Heart right ventricle (tissue), 16 donors: ENCODE measurements around the gene LRP5. TPM values are rescaled to one million over a fixed set of nuclear protein-coding genes. Genes with fewer than 3 reads are reported as not detected.

Experiments
- ATAC-seq, 8 donors: fragments of 200-7000 bp; cut with Tn5 transposase; one replicate each; pipeline ENCODE4 v1.9.1; 2020; ENCODE audit warnings: mild to moderate bottlenecking in 8 of 8, moderate library complexity in 8 of 8, moderate number of reproducible peaks in 1 of 8
- DNase-seq, 2 donors: peaks; one replicate each; pipeline ENCODE4 v3.0.0-alpha.2; 2020
- H3K27ac ChIP-seq, 10 donors: fragments of 200-600 bp; sonication (generic) in 2 of 10; one replicate each; pipeline versions ENCODE4 v1.5.0 to v1.8.0; 2020 to 2022; ENCODE audit warnings: mild to moderate bottlenecking in 3 of 10
- H3K27me3 ChIP-seq, 7 donors: fragments of 200-600 bp; one replicate each; pipeline ENCODE4 v1.8.0; 2021 to 2022; ENCODE audit warnings: mild to moderate bottlenecking in 2 of 7
- H3K36me3 ChIP-seq, 9 donors: fragments of 200-600 bp; sonication (generic) in 1 of 9; one replicate each; pipeline versions ENCODE4 v1.5.0 to v1.8.0; 2020 to 2022; ENCODE audit warnings: mild to moderate bottlenecking in 2 of 9
- H3K4me1 ChIP-seq, 9 donors: fragments of 200-600 bp; sonication (generic) in 1 of 9; one replicate each; pipeline versions ENCODE4 v1.5.0 to v1.8.0; 2020 to 2022; ENCODE audit warnings: mild to moderate bottlenecking in 4 of 9
- H3K4me3 ChIP-seq, 10 donors: fragments of 200-600 bp; sonication (generic) in 2 of 10; one replicate each; pipeline versions ENCODE4 v1.5.0 to v1.8.0; 2020 to 2022; ENCODE audit warnings: mild to moderate bottlenecking in 7 of 10, moderate library complexity in 2 of 10
- H3K9me3 ChIP-seq, 11 donors: fragments of 200-600 bp in 10 of 11; sonication (generic) in 2 of 11; one replicate each; pipeline versions ENCODE4 v1.5.0 to v1.8.0; 2013 to 2022; ENCODE audit warnings: mild to moderate bottlenecking in 2 of 11, control low read depth in 1 of 11, moderate library complexity in 1 of 11
- CTCF ChIP-seq, 9 donors: fragments of 200-600 bp; sonication (generic) in 2 of 9; IDR thresholded peaks; one replicate each; pipeline versions ENCODE4 v1.5.0 to v1.8.0; 2021 to 2022; ENCODE audit warnings: antibody characterized with exemption in 9 of 9, mild to moderate bottlenecking in 5 of 9, moderate library complexity in 1 of 9
- WGBS, 2 donors: extraction: QIAGEN DNeasy Blood & Tissue Kit; methylation state at CpG; one replicate each; pipeline ENCODE4 v1.1.7; 2013; ENCODE audit warnings: inconsistent platforms in 1 of 2; 5-methylcytosine and 5-hydroxymethylcytosine counted together
- intact Hi-C, 10 donors: fragments of 100-400 bp; cut with DNase I; formaldehyde crosslinking; loops; one replicate each; pipeline versions ENCODE4 v1.11.1 to v1.14.2; 2022
- polyA plus RNA-seq, 2 donors: library from polyadenylated mRNA; stranded (reverse); fragments of 200-250 nt; gene quantifications; one replicate each; pipeline ENCODE4 v1.2.3, GENCODE V29; 2013
- total RNA-seq, 10 donors: library from RNA; stranded (reverse); fragmentation: NEBNext Ultra II Directional in 3 of 10; extraction: Animal tissue kit (Norgen Biotek cat#: 25700) in 3 of 10; gene quantifications; one replicate each; pipeline versions ENCODE4 v1.2.1 to v1.2.4, GENCODE V29; 2021 to 2023
- donor health status: Arrhythmogenic right ventricular cardiomyopathy.
- donor health status: ischemic (EF 13 %, LVEDD 7.1; RV severe dilation, severe dysfunction).
- donor health status: healthy with polysubstance abuse.
- donor health status: DM: no; HTN: yes; CAD: no.
- donor health status: DM: no; HTN: no; CAD: no.
- donor health status: ischemic (EF 25% LVEDD 6.9; RV normal size, moderate dysfunction).
- donor health status: ischemic (EF 25% LVEDD 5.7; RV mildly dilated, moderate dysfunction).
- donor health status: healthy.
- donor health status: DM: yes; HTN: yes; CAD: no.
- donor health status: Ischemic cardiomyopathy.
- donor health status: ischemic (EF 35%, LVEDD 5.7; RV mildly dilated, moderate dysfunction).
- donor health status: nonischemic (EF 11% LVEDD 7.7; RV severe dilation, severe dysfunction).
- donor health status: DM: yes; HTN: yes; CAD: no.
- donor health status: PGD.
- donor health status: ischemic (EF 29% LVEDD 5.4; RV normal size, mild dysfunction).
- donor health status: nonischemic (EF 23%, LVEDD 6.1; RV moderate dilation, normal function).

Gene LRP5
- total and polyA plus RNA-seq, 12 donors = 23.2 to 73.3 (median 46.3) TPM

GRCh38 chr11:68411501-68411991 lies 99.2 kb downstream of the LRP5 start:
- intact Hi-C loops = no loop called here
- 83 to 86% methylated on average over 17 of the region's 17 CpGs for WGBS, 2 donors
- Histone ChIP-seq H3K36me3 (peaks cover 0 to 93% (median 51%) of the 10 kb centered on the region in 9 donors), H3K4me1 (peaks cover 0 to 28% (median 16%) of the 10 kb centered on the region in 9 donors), H3K4me3 (no peak overlapping the region), H3K9me3 (no peaks in the 10 kb centered on the region), H3K27ac (peak overlapping the region in 2 of 10 donors; percentile 40 to 48), H3K27me3 (no peaks in the 10 kb centered on the region)
- TF ChIP-seq CTCF (IDR thresholded peaks at IDR 0.05) = no peak
- DNase-seq = no peak
- peak in 2 of 8 donors; percentile 8 to 11 for ATAC-seq

GRCh38 chr11:68412593-68413475 lies 100.4 kb downstream of the LRP5 start:
- no peak overlapping the region for H3K4me3 ChIP-seq
- no peak for TF ChIP-seq CTCF (IDR thresholded peaks at IDR 0.05)
- peaks cover 0 to 28% (median 16%) of the 10 kb centered on the region in 9 donors for H3K4me1 ChIP-seq
- no peaks in the 10 kb centered on the region for H3K9me3 ChIP-seq
- peaks cover 0 to 91% (median 49%) of the 10 kb centered on the region in 9 donors for H3K36me3 ChIP-seq
- WGBS, 2 donors = 61 to 73% methylated on average over 24 of the region's 24 CpGs
- intact Hi-C loops = no loop called here
- peak overlapping the region in 8 of 10 donors; percentile 7 to 65 (median 45) for H3K27ac ChIP-seq
- no peaks in the 10 kb centered on the region for H3K27me3 ChIP-seq
- DNase-seq = no peak
- peak; percentile 13 to 82 (median 64) for ATAC-seq

- DNase-seq = no peak
- Histone ChIP-seq H3K27ac (peak overlapping the region in 8 of 10 donors; percentile 7 to 65 (median 36)), H3K27me3 (no peaks in the 10 kb centered on the region), H3K36me3 (peaks cover 0 to 91% (median 46%) of the 10 kb centered on the region in 9 donors), H3K4me1 (peaks cover 0 to 28% (median 16%) of the 10 kb centered on the region in 9 donors), H3K9me3 (no peaks in the 10 kb centered on the region), H3K4me3 (no peak overlapping the region)
- intact Hi-C loops = no loop called here
- no peak for TF ChIP-seq CTCF (IDR thresholded peaks at IDR 0.05)
- ATAC-seq = peak in 4 of 8 donors; percentile 5 to 37 (median 14)
- 89 to 90% methylated on average over 27 of the region's 27 CpGs for WGBS, 2 donors
Measured at GRCh38 chr11:68413591-68413999, 101.2 kb downstream of the LRP5 start.

- DNase-seq (no peak), ATAC-seq (peak in 1 of 8 donors; percentile 25)
- 79 to 82% methylated on average over 19 of the region's 19 CpGs for WGBS, 2 donors
- no peak for TF ChIP-seq CTCF (IDR thresholded peaks at IDR 0.05)
- intact Hi-C loops = no loop called here
- Histone ChIP-seq H3K27me3 (no peaks in the 10 kb centered on the region), H3K36me3 (peaks cover 0 to 96% (median 44%) of the 10 kb centered on the region in 9 donors), H3K27ac (peak overlapping the region in 1 of 10 donors; percentile 48), H3K9me3 (no peaks in the 10 kb centered on the region), H3K4me3 (no peak overlapping the region), H3K4me1 (peaks cover 0 to 28% (median 16%) of the 10 kb centered on the region in 9 donors)
Measured at GRCh38 chr11:68414496-68415221, 102.3 kb downstream of the LRP5 start.
